HL-60/S4 treated with phorbol 12-myristate 13-acetate at 8.2 ng/mL for 4 days and 3 days (cell line): ENCODE results near the gene FUT2.
"Not testable (repeated sequence)": the region's sequence is repeated elsewhere in the genome, so short reads cannot be mapped to it uniquely, and the experiment has no call there.

Experiments used
- in situ Hi-C: fragments of 300-500 bp; cut with MboI; formaldehyde crosslinking; loops from 2 replicates; pipeline ENCODE4 v1.15.0; 2022; ENCODE audit warnings: low sequenced_read_pairs

The FUT2 gene

GRCh38 chr19:48698046-48698445 is 2.3 kb downstream of the FUT2 start:
- in situ Hi-C loops: no loop called here

- in situ Hi-C loops: no loop called here
Observed at GRCh38 chr19:48702701-48703100, 6.9 kb downstream of the FUT2 start.

- in situ Hi-C loops: no loop called here
Observed at GRCh38 chr19:48703316-48703715, 7.5 kb downstream of the FUT2 start.

GRCh38 chr19:48705431-48705830 is 9.7 kb downstream of the FUT2 start:
- in situ Hi-C loops: no loop called here

- in situ Hi-C loops: no loop called here
Observed at GRCh38 chr19:48708471-48708870, 12.7 kb downstream of the FUT2 start.

GRCh38 chr19:48711106-48711662 is 15.4 kb downstream of the FUT2 start:
- in situ Hi-C loops: no loop called here

- in situ Hi-C loops: no loop called here
Observed at GRCh38 chr19:48713041-48713863, 17.5 kb downstream of the FUT2 start.

- in situ Hi-C loops: no loop called here
Observed at GRCh38 chr19:48713864-48714755, 18.3 kb downstream of the FUT2 start.

- in situ Hi-C loops: no loop called here
Observed at GRCh38 chr19:48714759-48715675, 19.2 kb downstream of the FUT2 start.

GRCh38 chr19:48715681-48716171 is 20.0 kb downstream of the FUT2 start:
- in situ Hi-C loops: no loop called here

GRCh38 chr19:48716562-48717291 is 21.0 kb downstream of the FUT2 start:
- in situ Hi-C loops: no loop called here

GRCh38 chr19:48718106-48718505 is 22.3 kb downstream of the FUT2 start:
- in situ Hi-C loops: not testable (repeated sequence)

GRCh38 chr19:48718711-48719231 is 23.0 kb downstream of the FUT2 start:
- in situ Hi-C loops: no loop called here

- in situ Hi-C loops: no loop called here
Observed at GRCh38 chr19:48719263-48720171, 23.7 kb downstream of the FUT2 start, which contains the start of gene MAMSTR. Gene MAMSTR, minus strand, starts transcription at chr19:48719725. Its CDS starts 694 bp downstream, at chr19:48719031.

- in situ Hi-C loops: no loop called here
Observed at GRCh38 chr19:48720251-48720612, 24.5 kb downstream of the FUT2 start.

- in situ Hi-C loops: no loop called here
Observed at GRCh38 chr19:48720613-48721296, 25.0 kb downstream of the FUT2 start.

GRCh38 chr19:48722196-48722708 is 26.5 kb downstream of the FUT2 start:
- in situ Hi-C loops: no loop called here
